GM19372 (cell line): ENCODE data around the gene CPB2.

Experiments
- ATAC-seq: cut with Tn5 transposase; IDR thresholded peaks from one replicate; pipeline ENCODE4 v1.9.1; 2021; ENCODE audit warnings: mild to moderate bottlenecking, low read depth, moderate library complexity; ENCODE audit not compliant: unreplicated experiment

Gene CPB2

DNA sequence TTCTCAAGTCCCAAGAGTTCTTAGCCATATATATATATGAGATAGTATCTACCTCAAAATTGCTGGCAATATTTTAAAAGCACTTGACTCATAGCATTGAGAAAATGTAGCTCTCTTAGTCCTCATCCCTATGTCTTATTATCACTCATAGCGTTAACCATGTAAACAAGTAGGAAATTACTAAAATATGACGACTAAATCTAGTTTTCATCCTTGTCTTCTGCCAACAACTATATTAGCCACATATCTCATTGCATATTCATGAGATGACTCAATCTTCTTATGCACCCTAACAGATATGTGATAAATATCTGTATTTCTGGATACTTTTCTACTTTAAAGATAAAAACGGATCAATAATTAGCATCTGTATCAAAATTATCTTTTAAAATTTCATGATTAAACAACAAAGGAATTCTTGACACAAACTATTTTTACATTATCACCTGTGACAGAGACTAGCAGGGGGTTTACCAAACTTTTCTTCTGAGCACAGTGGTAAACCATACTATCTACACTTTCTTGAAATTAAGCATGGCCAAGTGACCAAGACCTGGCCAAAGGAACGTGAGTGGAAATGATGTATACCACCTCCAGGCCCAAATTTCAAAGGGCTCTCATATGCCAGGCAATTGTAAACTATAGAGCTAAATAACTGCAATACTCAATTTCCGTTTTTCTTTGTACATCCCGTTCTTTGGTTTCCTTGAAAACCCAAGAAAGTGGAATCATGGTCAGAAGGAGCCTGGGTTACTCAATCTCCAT lies 98.0 kb downstream of the CPB2 start:
- ATAC-seq = no peak

DNA sequence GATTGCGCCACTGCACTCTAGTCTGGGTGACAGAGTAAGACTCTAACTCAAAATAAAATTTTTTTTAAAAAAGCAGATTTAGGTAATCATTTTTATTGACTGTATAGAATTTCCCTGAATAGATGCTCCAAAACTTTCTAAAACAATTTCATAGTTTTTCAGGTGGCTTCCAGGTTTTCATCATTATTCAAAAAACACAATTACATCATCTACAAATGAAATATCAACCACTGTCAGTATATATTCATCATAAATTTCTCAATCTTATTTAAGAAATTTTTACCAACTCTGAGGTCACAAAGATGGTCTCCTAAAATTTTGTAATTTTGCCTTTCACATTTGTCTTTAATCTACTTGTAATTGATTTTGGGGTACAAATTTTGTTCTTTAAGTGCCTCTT lies 100.3 kb downstream of the CPB2 start:
- no peak for ATAC-seq
